K562 (cell line): ENCODE data around the gene FIS1. TPM values are rescaled to one million over a fixed set of nuclear protein-coding genes. Genes with fewer than 3 reads are reported as not detected.

Experiments
- JUNB ChIP-seq: fragments of 450-650 bp; formaldehyde crosslinking; conservative IDR thresholded peaks from 2 replicates; pipeline ENCODE4 v1.4.0; 2020; ENCODE audit warnings: mild to moderate bottlenecking
- MEF2A ChIP-seq: IDR thresholded peaks from 2 replicates; pipeline ENCODE4 v1.6.1; 2011; ENCODE audit warnings: low read depth, mild to moderate bottlenecking, low read length, moderate library complexity; ENCODE audit not compliant: control insufficient read depth
- NFIX ChIP-seq: fragments of 250-450 bp; sonication (Bioruptor Pico); IDR thresholded peaks from 2 replicates; pipeline ENCODE4 v1.4.0; 2020; ENCODE audit warnings: low read depth, mild to moderate bottlenecking, moderate library complexity
- PTRF ChIP-seq: fragments of 450-650 bp; IDR thresholded peaks from 2 replicates; pipeline ENCODE4 v1.6.1; 2016; ENCODE audit warnings: mild to moderate bottlenecking, missing genetic modification characterization, missing compliant biosample characterization
- ZBTB17 ChIP-seq: fragments of 450-650 bp; formaldehyde crosslinking; IDR thresholded peaks from 2 replicates; pipeline ENCODE4 v1.4.0; 2020; ENCODE audit warnings: mild to moderate bottlenecking
- ZNF507 ChIP-seq: conservative IDR thresholded peaks from 2 replicates; pipeline ENCODE4 v1.6.1; 2017; ENCODE audit warnings: missing genetic modification characterization, missing compliant biosample characterization
- ZNF561 ChIP-seq: fragments of 450-650 bp; formaldehyde crosslinking; conservative IDR thresholded peaks from 2 replicates; pipeline ENCODE4 v1.4.0; 2020; ENCODE audit warnings: mild to moderate bottlenecking, moderate library complexity
- ZNF695 ChIP-seq: fragments of 450-650 bp; formaldehyde crosslinking; IDR thresholded peaks from 2 replicates; pipeline ENCODE4 v1.4.0; 2020; ENCODE audit warnings: mild to moderate bottlenecking, moderate library complexity
- polyA plus RNA-seq, 8 experiments: library from polyadenylated mRNA; depleted of rRNA in 4 of 8; stranded (reverse) in 5 of 8; unstranded in 3 of 8; fragments of >200 nt; fragmentation: Nextera tagmentation in 2 of 8; fragmentation: Illumina TruSeq in 1 of 8; extraction: Ambion mirVana in 2 of 8; extraction: Trizol in 1 of 8; gene quantifications; 2 replicates each; pipeline versions ENCODE4 v1.2.1 to v1.2.3, GENCODE V29; 2011 to 2014; ENCODE audit warnings: inconsistent platforms in 1 of 8, missing spikeins in 1 of 8
- total RNA-seq, 7 experiments: library from RNA; depleted of rRNA in 6 of 7; stranded (reverse); fragments of >200 nt in 6 of 7; fragmentation: Illumina TruSeq in 2 of 7; extraction: Trizol in 2 of 7; gene quantifications; 2 replicates each; pipeline versions ENCODE4 v1.2.1 to v1.2.3, GENCODE V29; 2011 to 2021; ENCODE audit warnings: low replicate concordance in 1 of 7
- TF ChIP-seq, protein P1 (sequence below): sonication (generic); formaldehyde crosslinking; IDR thresholded peaks from 2 replicates; pipeline ENCODE4 v1.8.1; 2023; ENCODE audit warnings: mild to moderate bottlenecking, missing genetic modification reagents
- TF ChIP-seq, protein P2 (sequence below): sonication (generic); formaldehyde crosslinking; IDR thresholded peaks from 2 replicates; pipeline ENCODE4 v1.8.1; 2023; ENCODE audit warnings: mild to moderate bottlenecking, missing genetic modification reagents
- TF ChIP-seq, protein P3 (sequence below): fragments of 250-450 bp; sonication (Bioruptor Pico); IDR thresholded peaks from 2 replicates; pipeline ENCODE4 v1.8.0; 2022; ENCODE audit warnings: moderate library complexity, mild to moderate bottlenecking, inconsistent platforms
- TF ChIP-seq, protein P4 (sequence below): fragments of 450-650 bp; formaldehyde crosslinking; IDR thresholded peaks from 2 replicates; pipeline ENCODE4 v1.4.0; 2022; ENCODE audit warnings: mild to moderate bottlenecking, moderate library complexity
- TF ChIP-seq, protein P5 (sequence below): fragments of 250-450 bp; sonication (Bioruptor Pico); IDR thresholded peaks from 2 replicates; pipeline ENCODE4 v1.9.0; 2021; ENCODE audit warnings: mild to moderate bottlenecking, inconsistent platforms

FIS1 gene
- total and polyA plus RNA-seq, 9 of the 15 experiments (the other 6 are each of a cell fraction or from before 2014, with no cell fraction given): 86.0 to 257 (median 144) TPM

DNA sequence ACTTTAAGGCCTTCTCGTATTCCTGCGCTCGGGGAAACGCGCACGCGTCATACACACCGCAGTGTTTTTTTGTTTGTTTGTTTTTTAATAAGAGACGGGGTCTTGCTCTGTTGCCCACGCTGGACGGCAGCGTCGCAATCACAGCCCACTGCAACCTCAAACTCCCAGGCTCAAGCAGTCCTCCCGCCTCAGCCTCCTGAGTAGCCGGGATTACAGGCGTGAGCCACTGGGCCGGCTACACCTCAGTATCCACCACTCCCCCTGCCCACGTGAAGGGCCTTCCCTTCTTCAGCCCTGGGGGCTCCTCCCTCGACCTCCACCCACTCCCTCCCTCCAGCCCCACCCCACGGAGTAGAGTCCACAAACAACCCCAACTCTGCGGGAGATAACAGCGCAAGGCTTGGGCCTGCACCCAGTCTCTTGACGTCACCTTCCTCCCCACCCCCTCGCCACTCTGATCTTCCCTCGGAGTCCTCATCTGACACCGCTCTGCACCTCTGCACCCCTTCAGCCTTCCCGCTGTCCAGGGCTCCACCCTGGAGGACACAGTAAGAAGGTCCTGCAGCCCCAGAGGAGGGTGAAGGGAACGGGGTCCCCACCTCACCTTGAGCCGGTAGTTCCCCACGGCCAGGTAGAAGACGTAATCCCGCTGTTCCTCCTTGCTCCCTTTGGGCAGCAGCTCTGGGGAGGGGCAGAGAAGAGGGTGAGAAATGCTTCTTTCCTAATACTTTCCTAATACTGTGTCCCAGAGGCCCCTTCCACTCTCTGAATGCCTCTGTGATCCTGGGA lies 4.5 kb downstream of the FIS1 start (continued):
- TF ChIP-seq, protein P1, sequence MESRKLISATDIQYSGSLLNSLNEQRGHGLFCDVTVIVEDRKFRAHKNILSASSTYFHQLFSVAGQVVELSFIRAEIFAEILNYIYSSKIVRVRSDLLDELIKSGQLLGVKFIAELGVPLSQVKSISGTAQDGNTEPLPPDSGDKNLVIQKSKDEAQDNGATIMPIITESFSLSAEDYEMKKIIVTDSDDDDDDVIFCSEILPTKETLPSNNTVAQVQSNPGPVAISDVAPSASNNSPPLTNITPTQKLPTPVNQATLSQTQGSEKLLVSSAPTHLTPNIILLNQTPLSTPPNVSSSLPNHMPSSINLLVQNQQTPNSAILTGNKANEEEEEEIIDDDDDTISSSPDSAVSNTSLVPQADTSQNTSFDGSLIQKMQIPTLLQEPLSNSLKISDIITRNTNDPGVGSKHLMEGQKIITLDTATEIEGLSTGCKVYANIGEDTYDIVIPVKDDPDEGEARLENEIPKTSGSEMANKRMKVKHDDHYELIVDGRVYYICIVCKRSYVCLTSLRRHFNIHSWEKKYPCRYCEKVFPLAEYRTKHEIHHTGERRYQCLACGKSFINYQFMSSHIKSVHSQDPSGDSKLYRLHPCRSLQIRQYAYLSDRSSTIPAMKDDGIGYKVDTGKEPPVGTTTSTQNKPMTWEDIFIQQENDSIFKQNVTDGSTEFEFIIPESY (CRISPR knock-in tag): peak; percentile 85; the same call in 1 of the 2 replicates
- TF ChIP-seq, protein P2, sequence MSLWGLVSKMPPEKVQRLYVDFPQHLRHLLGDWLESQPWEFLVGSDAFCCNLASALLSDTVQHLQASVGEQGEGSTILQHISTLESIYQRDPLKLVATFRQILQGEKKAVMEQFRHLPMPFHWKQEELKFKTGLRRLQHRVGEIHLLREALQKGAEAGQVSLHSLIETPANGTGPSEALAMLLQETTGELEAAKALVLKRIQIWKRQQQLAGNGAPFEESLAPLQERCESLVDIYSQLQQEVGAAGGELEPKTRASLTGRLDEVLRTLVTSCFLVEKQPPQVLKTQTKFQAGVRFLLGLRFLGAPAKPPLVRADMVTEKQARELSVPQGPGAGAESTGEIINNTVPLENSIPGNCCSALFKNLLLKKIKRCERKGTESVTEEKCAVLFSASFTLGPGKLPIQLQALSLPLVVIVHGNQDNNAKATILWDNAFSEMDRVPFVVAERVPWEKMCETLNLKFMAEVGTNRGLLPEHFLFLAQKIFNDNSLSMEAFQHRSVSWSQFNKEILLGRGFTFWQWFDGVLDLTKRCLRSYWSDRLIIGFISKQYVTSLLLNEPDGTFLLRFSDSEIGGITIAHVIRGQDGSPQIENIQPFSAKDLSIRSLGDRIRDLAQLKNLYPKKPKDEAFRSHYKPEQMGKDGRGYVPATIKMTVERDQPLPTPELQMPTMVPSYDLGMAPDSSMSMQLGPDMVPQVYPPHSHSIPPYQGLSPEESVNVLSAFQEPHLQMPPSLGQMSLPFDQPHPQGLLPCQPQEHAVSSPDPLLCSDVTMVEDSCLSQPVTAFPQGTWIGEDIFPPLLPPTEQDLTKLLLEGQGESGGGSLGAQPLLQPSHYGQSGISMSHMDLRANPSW: no peak
- TF ChIP-seq ZNF507 (tag) (no peak), NFIX (no peak), ZNF695 (CRISPR knock-in tag) (no peak), PTRF (tag) (no peak), JUNB (CRISPR knock-in tag) (no peak), MEF2A (no peak), ZBTB17 (no peak), ZNF561 (no peak)
- TF ChIP-seq, protein P3, sequence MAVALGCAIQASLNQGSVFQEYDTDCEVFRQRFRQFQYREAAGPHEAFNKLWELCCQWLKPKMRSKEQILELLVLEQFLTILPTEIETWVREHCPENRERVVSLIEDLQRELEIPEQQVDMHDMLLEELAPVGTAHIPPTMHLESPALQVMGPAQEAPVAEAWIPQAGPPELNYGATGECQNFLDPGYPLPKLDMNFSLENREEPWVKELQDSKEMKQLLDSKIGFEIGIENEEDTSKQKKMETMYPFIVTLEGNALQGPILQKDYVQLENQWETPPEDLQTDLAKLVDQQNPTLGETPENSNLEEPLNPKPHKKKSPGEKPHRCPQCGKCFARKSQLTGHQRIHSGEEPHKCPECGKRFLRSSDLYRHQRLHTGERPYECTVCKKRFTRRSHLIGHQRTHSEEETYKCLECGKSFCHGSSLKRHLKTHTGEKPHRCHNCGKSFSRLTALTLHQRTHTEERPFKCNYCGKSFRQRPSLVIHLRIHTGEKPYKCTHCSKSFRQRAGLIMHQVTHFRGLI: no peak
- TF ChIP-seq, protein P4, sequence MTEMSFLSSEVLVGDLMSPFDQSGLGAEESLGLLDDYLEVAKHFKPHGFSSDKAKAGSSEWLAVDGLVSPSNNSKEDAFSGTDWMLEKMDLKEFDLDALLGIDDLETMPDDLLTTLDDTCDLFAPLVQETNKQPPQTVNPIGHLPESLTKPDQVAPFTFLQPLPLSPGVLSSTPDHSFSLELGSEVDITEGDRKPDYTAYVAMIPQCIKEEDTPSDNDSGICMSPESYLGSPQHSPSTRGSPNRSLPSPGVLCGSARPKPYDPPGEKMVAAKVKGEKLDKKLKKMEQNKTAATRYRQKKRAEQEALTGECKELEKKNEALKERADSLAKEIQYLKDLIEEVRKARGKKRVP (CRISPR knock-in tag): no peak
- TF ChIP-seq, protein P5, sequence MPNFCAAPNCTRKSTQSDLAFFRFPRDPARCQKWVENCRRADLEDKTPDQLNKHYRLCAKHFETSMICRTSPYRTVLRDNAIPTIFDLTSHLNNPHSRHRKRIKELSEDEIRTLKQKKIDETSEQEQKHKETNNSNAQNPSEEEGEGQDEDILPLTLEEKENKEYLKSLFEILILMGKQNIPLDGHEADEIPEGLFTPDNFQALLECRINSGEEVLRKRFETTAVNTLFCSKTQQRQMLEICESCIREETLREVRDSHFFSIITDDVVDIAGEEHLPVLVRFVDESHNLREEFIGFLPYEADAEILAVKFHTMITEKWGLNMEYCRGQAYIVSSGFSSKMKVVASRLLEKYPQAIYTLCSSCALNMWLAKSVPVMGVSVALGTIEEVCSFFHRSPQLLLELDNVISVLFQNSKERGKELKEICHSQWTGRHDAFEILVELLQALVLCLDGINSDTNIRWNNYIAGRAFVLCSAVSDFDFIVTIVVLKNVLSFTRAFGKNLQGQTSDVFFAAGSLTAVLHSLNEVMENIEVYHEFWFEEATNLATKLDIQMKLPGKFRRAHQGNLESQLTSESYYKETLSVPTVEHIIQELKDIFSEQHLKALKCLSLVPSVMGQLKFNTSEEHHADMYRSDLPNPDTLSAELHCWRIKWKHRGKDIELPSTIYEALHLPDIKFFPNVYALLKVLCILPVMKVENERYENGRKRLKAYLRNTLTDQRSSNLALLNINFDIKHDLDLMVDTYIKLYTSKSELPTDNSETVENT (CRISPR knock-in tag): no peak
